ENCODE results near the gene CPNE2.
A peak's percentile ranks its signal among the peaks of the same experiment; 100 is the strongest.
"Not testable (repeated sequence)": the region's sequence is repeated elsewhere in the genome, so short reads cannot be mapped to it uniquely, and the experiment has no call there.

The CPNE2 gene

GRCh38 chr16:57069635-57070370, 22.6 kb upstream of the CPNE2 start:
- DNase-seq (ENCODE audit: low spot score): no peak

GRCh38 chr16:57070424-57070823, 22.0 kb upstream of the CPNE2 start:
- no peak for DNase-seq (ENCODE audit: low spot score)

GRCh38 chr16:57071081-57071732, 21.2 kb upstream of the CPNE2 start:
- DNase-seq (ENCODE audit: low spot score): not testable (repeated sequence)

- DNase-seq (ENCODE audit: low spot score): no peak
Observed at GRCh38 chr16:57071831-57072582, 20.4 kb upstream of the CPNE2 start.

- no peak for DNase-seq (ENCODE audit: low spot score)
Observed at GRCh38 chr16:57072616-57073275, 19.6 kb upstream of the CPNE2 start.

GRCh38 chr16:57077714-57078113, 14.7 kb upstream of the CPNE2 start:
- no peak for DNase-seq (ENCODE audit: low spot score)

GRCh38 chr16:57081744-57082143, 10.6 kb upstream of the CPNE2 start:
- DNase-seq (ENCODE audit: low spot score): no peak

- no peak for DNase-seq (ENCODE audit: low spot score)
Observed at GRCh38 chr16:57082664-57083063, 9.7 kb upstream of the CPNE2 start.

GRCh38 chr16:57083485-57084126, 8.8 kb upstream of the CPNE2 start:
- DNase-seq (ENCODE audit: low spot score): no peak

- DNase-seq (ENCODE audit: low spot score): peak; percentile 82
Observed at GRCh38 chr16:57084257-57084770, 8.1 kb upstream of the CPNE2 start.

GRCh38 chr16:57084996-57085395, 7.4 kb upstream of the CPNE2 start:
- no peak for DNase-seq (ENCODE audit: low spot score)

- no peak for DNase-seq (ENCODE audit: low spot score)
Observed at GRCh38 chr16:57087003-57087402, 5.4 kb upstream of the CPNE2 start.

- DNase-seq (ENCODE audit: low spot score): no peak
Observed at GRCh38 chr16:57089406-57089805, 3.0 kb upstream of the CPNE2 start.

GRCh38 chr16:57091200-57091974, 996 bp upstream of the CPNE2 start:
- no peak for DNase-seq (ENCODE audit: low spot score)

GRCh38 chr16:57092786-57093411, 516 bp downstream of the CPNE2 start:
- peak; percentile 88 for DNase-seq (ENCODE audit: low spot score)

GRCh38 chr16:57093666-57094564, 1.5 kb downstream of the CPNE2 start:
- DNase-seq (ENCODE audit: low spot score): no peak

- DNase-seq (ENCODE audit: low spot score): no peak
Observed at GRCh38 chr16:57094911-57095310, 2.5 kb downstream of the CPNE2 start.

- no peak for DNase-seq (ENCODE audit: low spot score)
Observed at GRCh38 chr16:57096192-57096591, 3.8 kb downstream of the CPNE2 start.

- DNase-seq (ENCODE audit: low spot score): no peak
Observed at GRCh38 chr16:57096793-57097192, 4.4 kb downstream of the CPNE2 start.
